Duodenal mucosa (tissue), 2 donors: ENCODE results near the gene ESRRB.

Experiments
- H3K27ac ChIP-seq: one replicate; pipeline ENCODE4 v1.7.0; 2013; ENCODE audit warnings: low read depth, low read length
- H3K27me3 ChIP-seq, 2 donors: one replicate each; pipeline ENCODE4 v1.7.0; 2013; ENCODE audit warnings: low read length in 2 of 2, control low read depth in 1 of 2; ENCODE audit not compliant: insufficient read depth in 2 of 2, control insufficient read depth in 1 of 2
- H3K36me3 ChIP-seq, 2 donors: one replicate each; pipeline ENCODE4 v1.7.0; 2013; ENCODE audit warnings: low read length in 2 of 2, control low read depth in 1 of 2; ENCODE audit not compliant: insufficient read depth in 2 of 2, control insufficient read depth in 1 of 2
- H3K4me1 ChIP-seq, 2 donors: one replicate each; pipeline ENCODE4 v1.7.0; 2013; ENCODE audit warnings: low read length in 2 of 2, control low read depth in 1 of 2; ENCODE audit not compliant: insufficient read depth in 2 of 2, control insufficient read depth in 1 of 2
- H3K4me3 ChIP-seq, 2 donors: one replicate each; pipeline ENCODE4 v1.7.0; 2013; ENCODE audit warnings: low read length in 2 of 2, low read depth in 1 of 2
- H3K9ac ChIP-seq, 2 donors: one replicate each; pipeline ENCODE4 v1.7.0; 2013; ENCODE audit warnings: low read length in 2 of 2, low read depth in 1 of 2
- H3K9me3 ChIP-seq, 2 donors: one replicate each; pipeline ENCODE4 v1.7.0; 2013; ENCODE audit warnings: low read length in 2 of 2, control low read depth in 1 of 2; ENCODE audit not compliant: control insufficient read depth in 1 of 2

ESRRB gene

DNA sequence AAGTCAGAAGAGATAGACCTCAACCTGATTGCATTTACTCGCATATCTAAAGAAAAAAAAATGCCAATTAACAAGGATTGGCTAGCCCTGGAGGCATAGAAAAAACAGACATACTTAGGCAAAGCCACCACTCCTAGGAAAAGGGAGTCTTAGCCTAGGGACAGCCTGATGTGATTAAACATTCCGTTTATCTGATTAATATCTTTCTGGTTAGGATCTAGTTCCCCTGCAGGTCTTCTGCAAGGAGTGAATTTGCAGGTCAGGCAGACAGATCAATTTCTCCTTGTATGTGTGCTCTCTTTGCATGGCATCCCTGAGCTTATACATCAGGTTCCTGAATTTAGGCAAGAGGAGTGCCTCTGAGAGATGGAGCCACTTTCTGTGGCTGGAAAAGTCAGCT, 70.5 kb downstream of the ESRRB start:
- Histone ChIP-seq H3K9me3 (no peaks in the 10 kb centered on the region), H3K36me3 (no peaks in the 10 kb centered on the region), H3K4me1 (no peaks in the 10 kb centered on the region), H3K9ac (no peak overlapping the region), H3K27ac (no peak overlapping the region), H3K27me3 (peaks cover 0 to 3% of the 10 kb centered on the region in 2 donors), H3K4me3 (no peak overlapping the region)

GRCh38 chr14:76446921-76447320, 71.0 kb downstream of the ESRRB start:
- no peak overlapping the region for H3K27ac ChIP-seq
- no peaks in the 10 kb centered on the region for H3K36me3 ChIP-seq
- H3K27me3 ChIP-seq, result peaks cover 0 to 3% of the 10 kb centered on the region in 2 donors
- no peaks in the 10 kb centered on the region for H3K9me3 ChIP-seq
- no peak overlapping the region for H3K9ac ChIP-seq
- no peak overlapping the region for H3K4me3 ChIP-seq
- no peaks in the 10 kb centered on the region for H3K4me1 ChIP-seq

DNA sequence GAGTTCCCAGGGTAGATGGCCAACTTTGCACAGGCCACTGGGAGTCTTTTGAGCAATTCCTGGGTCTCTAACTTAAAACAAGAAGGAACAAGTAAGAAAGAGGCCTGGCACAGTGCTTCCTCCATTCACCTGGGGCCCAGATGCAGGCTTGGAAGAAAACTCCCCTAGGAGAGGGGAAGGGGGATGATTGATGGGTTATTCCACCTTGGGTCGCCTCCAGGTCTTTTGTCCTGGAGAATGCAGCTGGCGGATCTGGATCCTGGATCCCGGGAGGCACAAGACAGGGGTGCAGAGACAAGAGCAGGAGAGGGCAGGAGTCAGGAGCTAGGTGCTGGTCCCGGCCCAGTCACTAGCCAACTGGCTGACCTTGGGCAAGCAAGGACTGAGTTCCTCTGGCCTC, 74.5 kb downstream of the ESRRB start:
- H3K27ac ChIP-seq, result no peak overlapping the region
- no peaks in the 10 kb centered on the region for H3K4me1 ChIP-seq
- peaks cover 0 to 3% of the 10 kb centered on the region in 2 donors for H3K27me3 ChIP-seq
- no peak overlapping the region for H3K9ac ChIP-seq
- H3K4me3 ChIP-seq, result no peak overlapping the region
- no peaks in the 10 kb centered on the region for H3K9me3 ChIP-seq
- H3K36me3 ChIP-seq, result no peaks in the 10 kb centered on the region

DNA sequence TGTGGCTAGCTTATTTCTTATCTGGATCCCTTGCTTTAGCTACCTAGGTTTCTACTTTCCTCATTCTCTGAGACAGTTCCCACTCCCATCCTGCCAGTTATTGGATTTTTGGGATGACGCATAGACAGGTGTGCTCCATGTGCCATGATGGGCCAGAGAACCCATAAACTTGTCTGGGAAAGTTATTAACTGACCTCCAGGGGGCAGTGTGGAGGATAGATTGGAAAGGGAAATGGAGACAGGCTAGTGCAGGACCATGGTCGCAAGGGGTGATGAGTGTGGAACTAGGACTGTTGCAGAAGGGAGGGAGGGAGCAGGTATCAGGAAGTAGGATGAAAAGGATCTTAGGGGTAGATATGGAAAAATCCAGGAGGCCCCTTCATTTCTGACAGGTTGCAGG, 80.3 kb downstream of the ESRRB start:
- no peak overlapping the region for H3K27ac ChIP-seq
- H3K36me3 ChIP-seq, result no peaks in the 10 kb centered on the region

GRCh38 chr14:76456891-76457586, 81.1 kb downstream of the ESRRB start:
- no peaks in the 10 kb centered on the region for H3K9me3 ChIP-seq
- H3K36me3 ChIP-seq, result no peaks in the 10 kb centered on the region
- no peaks in the 10 kb centered on the region for H3K4me1 ChIP-seq
- H3K9ac ChIP-seq, result no peak overlapping the region
- no peak overlapping the region for H3K4me3 ChIP-seq
- H3K27ac ChIP-seq, result no peak overlapping the region
- no peaks in the 10 kb centered on the region for H3K27me3 ChIP-seq

More for the DNA sequence above, 80.3 kb downstream of the ESRRB start:
- no peaks in the 10 kb centered on the region for H3K27me3 ChIP-seq
- H3K4me3 ChIP-seq, result no peak overlapping the region
- no peak overlapping the region for H3K9ac ChIP-seq
- no peaks in the 10 kb centered on the region for H3K9me3 ChIP-seq
- no peaks in the 10 kb centered on the region for H3K4me1 ChIP-seq

- H3K9ac ChIP-seq, result no peak overlapping the region
- no peaks in the 10 kb centered on the region for H3K36me3 ChIP-seq
- no peak overlapping the region for H3K27ac ChIP-seq
- H3K27me3 ChIP-seq, result no peaks in the 10 kb centered on the region
- no peaks in the 10 kb centered on the region for H3K9me3 ChIP-seq
- no peaks in the 10 kb centered on the region for H3K4me1 ChIP-seq
- no peak overlapping the region for H3K4me3 ChIP-seq
These were observed 81.9 kb downstream of the ESRRB start for GRCh38 chr14:76457841-76458240.

DNA sequence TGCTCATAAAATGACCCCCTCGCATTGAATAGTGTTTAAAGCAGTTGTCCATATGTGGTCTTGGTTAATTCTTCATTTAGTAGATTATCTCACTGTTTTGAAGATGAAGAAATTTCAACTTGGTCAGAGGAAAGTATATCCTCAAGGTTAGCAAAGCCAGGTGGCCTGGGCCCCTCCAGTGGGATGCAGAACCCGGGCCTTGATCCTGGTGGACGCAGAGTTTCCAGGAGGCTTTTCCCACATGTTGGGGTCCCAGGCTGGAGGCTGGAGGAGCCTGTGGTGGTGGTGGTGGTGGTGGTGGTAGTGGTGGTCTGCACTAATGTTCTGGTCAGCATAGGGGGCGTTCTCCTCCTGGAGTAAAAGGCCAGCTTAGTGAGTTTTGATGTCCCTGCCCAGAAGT, 85.9 kb downstream of the ESRRB start:
- Histone ChIP-seq H3K27me3 (no peaks in the 10 kb centered on the region), H3K36me3 (no peaks in the 10 kb centered on the region), H3K4me1 (no peaks in the 10 kb centered on the region), H3K9me3 (no peaks in the 10 kb centered on the region), H3K9ac (no peak overlapping the region), H3K27ac (no peak overlapping the region), H3K4me3 (no peak overlapping the region)

GRCh38 chr14:76462330-76462729, 86.4 kb downstream of the ESRRB start:
- Histone ChIP-seq H3K9ac (no peak overlapping the region), H3K36me3 (no peaks in the 10 kb centered on the region), H3K4me1 (no peaks in the 10 kb centered on the region), H3K4me3 (no peak overlapping the region), H3K27me3 (no peaks in the 10 kb centered on the region), H3K9me3 (no peaks in the 10 kb centered on the region), H3K27ac (no peak overlapping the region)

GRCh38 chr14:76463105-76463504, 87.2 kb downstream of the ESRRB start:
- no peak overlapping the region for H3K9ac ChIP-seq
- no peaks in the 10 kb centered on the region for H3K9me3 ChIP-seq
- no peaks in the 10 kb centered on the region for H3K27me3 ChIP-seq
- no peak overlapping the region for H3K27ac ChIP-seq
- no peaks in the 10 kb centered on the region for H3K4me1 ChIP-seq
- H3K36me3 ChIP-seq, result no peaks in the 10 kb centered on the region
- no peak overlapping the region for H3K4me3 ChIP-seq

DNA sequence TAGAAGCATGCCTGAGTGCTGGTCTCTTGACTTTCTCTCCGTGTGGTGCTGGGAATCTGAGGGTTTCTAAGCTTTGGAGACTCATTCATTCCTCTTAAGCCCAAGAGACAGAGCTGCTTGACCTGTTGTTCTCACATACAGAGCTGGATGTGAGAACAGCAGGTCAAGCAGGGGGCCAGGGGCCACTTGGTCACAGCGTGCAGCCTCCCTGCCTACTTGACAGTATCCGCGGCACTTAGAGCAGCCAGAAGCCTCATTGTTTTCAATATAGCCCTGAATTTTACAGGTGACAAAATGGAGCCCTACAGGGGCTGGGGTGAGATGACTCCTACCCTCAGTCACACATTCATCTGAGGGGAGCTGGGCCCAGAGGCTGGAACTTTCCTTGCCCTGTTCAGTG, 88.9 kb downstream of the ESRRB start:
- H3K4me3 ChIP-seq, result no peak overlapping the region
- no peak overlapping the region for H3K27ac ChIP-seq
- no peaks in the 10 kb centered on the region for H3K9me3 ChIP-seq
- H3K4me1 ChIP-seq, result no peaks in the 10 kb centered on the region
- H3K27me3 ChIP-seq, result no peaks in the 10 kb centered on the region
- no peaks in the 10 kb centered on the region for H3K36me3 ChIP-seq
- H3K9ac ChIP-seq, result no peak overlapping the region

- H3K27me3 ChIP-seq, result no peaks in the 10 kb centered on the region
- H3K9me3 ChIP-seq, result no peaks in the 10 kb centered on the region
- H3K36me3 ChIP-seq, result no peaks in the 10 kb centered on the region
- no peak overlapping the region for H3K4me3 ChIP-seq
- H3K27ac ChIP-seq, result no peak overlapping the region
- H3K9ac ChIP-seq, result no peak overlapping the region
- no peaks in the 10 kb centered on the region for H3K4me1 ChIP-seq
These were observed 89.7 kb downstream of the ESRRB start for GRCh38 chr14:76465664-76466063.
